ENCODE data around the gene NR3C2.

Gene NR3C2

GRCh38 chr4:148238086-148238485 is 204.1 kb downstream of the NR3C2 start:
- TF ChIP-seq CTCF (IDR thresholded peaks at IDR 0.05) (no peak), ZFX (IDR thresholded peaks at IDR 0.05; ENCODE audit: borderline replicate concordance) (no peak)
- H3K27ac ChIP-seq, result no peak overlapping the region

DNA sequence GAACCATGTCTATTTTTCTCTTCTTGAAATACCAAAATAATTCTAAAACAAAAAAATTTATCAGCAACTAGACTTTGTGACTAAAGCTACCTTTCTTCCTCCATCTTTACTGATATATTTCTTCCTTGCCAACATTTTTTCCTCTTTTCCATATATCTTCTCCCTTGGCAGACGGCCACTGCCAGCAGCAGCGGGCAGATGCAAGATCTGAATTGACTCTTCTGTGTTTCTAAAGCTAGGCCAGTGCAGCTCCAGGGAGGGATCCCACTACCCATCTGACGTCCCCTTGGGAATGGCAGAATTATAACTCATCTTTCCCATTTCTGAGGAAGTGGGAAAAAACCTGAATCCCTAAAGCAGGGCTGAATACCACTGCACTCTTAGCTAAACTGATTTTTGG is 206.4 kb downstream of the NR3C2 start:
- H3K27ac ChIP-seq, result no peak overlapping the region
- TF ChIP-seq CTCF (IDR thresholded peaks at IDR 0.05) (no peak), ZFX (IDR thresholded peaks at IDR 0.05; ENCODE audit: borderline replicate concordance) (no peak)

- H3K27ac ChIP-seq, result no peak overlapping the region
- TF ChIP-seq CTCF (IDR thresholded peaks at IDR 0.05) (no peak), ZFX (IDR thresholded peaks at IDR 0.05; ENCODE audit: borderline replicate concordance) (no peak)
Observed at GRCh38 chr4:148229798-148230197, 212.4 kb downstream of the NR3C2 start.

DNA sequence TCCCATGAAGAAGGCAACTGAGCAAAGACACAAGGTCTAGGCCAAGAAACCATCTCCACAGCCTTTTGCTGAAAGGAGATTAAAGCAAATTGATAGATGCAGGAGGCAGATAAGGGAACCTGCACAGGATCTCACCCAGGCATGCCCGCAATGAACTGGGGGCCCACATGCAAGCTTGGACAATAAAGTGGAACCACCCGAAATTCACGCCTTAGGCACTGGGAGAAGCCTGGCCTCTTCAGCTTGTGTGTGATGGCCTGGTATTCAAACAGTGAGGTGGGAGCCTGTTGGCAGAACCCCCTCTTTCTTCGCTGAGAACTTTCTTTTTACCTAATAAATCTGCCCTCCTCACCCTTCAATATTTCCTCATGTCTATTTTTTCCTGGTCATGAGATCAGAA is 213.2 kb downstream of the NR3C2 start:
- TF ChIP-seq ZFX (IDR thresholded peaks at IDR 0.05; ENCODE audit: borderline replicate concordance) (no peak), CTCF (IDR thresholded peaks at IDR 0.05) (no peak)
- H3K27ac ChIP-seq, result no peak overlapping the region

GRCh38 chr4:148227147-148227546 is 215.1 kb downstream of the NR3C2 start:
- TF ChIP-seq CTCF (IDR thresholded peaks at IDR 0.05) (no peak), ZFX (IDR thresholded peaks at IDR 0.05; ENCODE audit: borderline replicate concordance) (no peak)
- H3K27ac ChIP-seq, result no peak overlapping the region

DNA sequence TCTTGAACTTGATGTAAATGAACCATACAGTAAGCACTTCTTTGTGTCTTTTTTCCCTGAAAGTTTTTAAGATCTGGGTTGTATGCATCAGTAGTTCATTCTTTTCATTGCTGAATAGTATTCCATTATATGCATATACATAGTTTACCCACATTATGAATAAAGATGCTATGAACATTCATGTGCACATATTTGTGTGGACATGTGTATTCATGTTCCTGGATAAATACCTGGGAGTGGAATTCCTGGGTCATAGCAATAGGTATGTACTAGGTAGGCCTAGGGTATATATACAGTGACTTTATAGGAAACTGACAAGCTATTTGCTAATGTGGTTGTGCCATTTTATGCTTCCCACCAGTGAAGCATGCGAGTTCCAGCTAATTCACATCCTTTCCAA is 215.9 kb downstream of the NR3C2 start:
- TF ChIP-seq ZFX (IDR thresholded peaks at IDR 0.05; ENCODE audit: borderline replicate concordance) (no peak), CTCF (IDR thresholded peaks at IDR 0.05) (no peak)
- no peak overlapping the region for H3K27ac ChIP-seq

DNA sequence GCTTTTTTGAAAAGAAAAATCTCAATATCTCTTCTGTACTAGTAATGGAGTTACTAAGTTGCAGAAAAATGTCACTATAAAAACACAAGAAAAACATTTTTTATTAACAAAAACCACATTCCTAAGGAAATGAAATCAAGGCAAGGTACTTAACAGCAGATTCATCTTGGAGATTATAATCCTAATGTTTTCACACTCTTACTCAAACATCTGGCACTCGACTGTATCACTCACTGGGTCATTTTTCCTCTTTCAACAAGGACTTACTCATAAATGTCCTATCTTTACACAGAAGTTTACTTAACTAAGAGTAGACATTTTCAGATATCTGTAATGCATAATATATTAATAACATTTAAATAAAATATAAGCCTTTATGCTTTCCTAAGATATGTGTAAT is 216.6 kb downstream of the NR3C2 start:
- no peak overlapping the region for H3K27ac ChIP-seq
- TF ChIP-seq CTCF (IDR thresholded peaks at IDR 0.05) (no peak), ZFX (IDR thresholded peaks at IDR 0.05; ENCODE audit: borderline replicate concordance) (no peak)
